Stimulated activated naive CD8-positive, alpha-beta T cell treated with anti-CD3 and anti-CD28 coated beads, Interleukin-15, amount 100 ng/mL, for 72 hours (primary cell): ENCODE data around the gene MAPK10.

Experiments
- ATAC-seq: fragments of 150-1000 bp; cut with Tn5 transposase; 2 replicates; pipeline ENCODE4 v1.10.0; 2021; ENCODE audit warnings: mild to moderate bottlenecking, moderate library complexity
- DNase-seq, 2 donors: peaks; one replicate each; pipeline ENCODE4 v3.0.0; 2021 to 2022
- H3K27ac Mint-ChIP-seq, 2 donors: one replicate each; pipeline ENCODE4 v1.8.0; 2022; ENCODE audit warnings: mild to moderate bottlenecking in 2 of 2, mixed read lengths in 2 of 2, moderate library complexity in 2 of 2
- H3K27me3 Mint-ChIP-seq: one replicate; pipeline ENCODE4 v1.8.0; 2022; ENCODE audit warnings: mixed read lengths
- H3K4me1 Mint-ChIP-seq: one replicate; pipeline ENCODE4 v1.8.0; 2022; ENCODE audit warnings: mild to moderate bottlenecking, mixed read lengths
- H3K4me3 Mint-ChIP-seq, 2 donors: one replicate each; pipeline ENCODE4 v1.8.0; 2022; ENCODE audit warnings: mild to moderate bottlenecking in 2 of 2, mixed read lengths in 2 of 2, moderate library complexity in 1 of 2
- H3K9me3 Mint-ChIP-seq, 2 donors: one replicate each; pipeline ENCODE4 v1.8.0; 2022; ENCODE audit warnings: mixed read lengths in 2 of 2

Gene MAPK10

GRCh38 chr4:86131456-86131855, 228.4 kb downstream of the MAPK10 start:
- ATAC-seq: no peak
- H3K9me3 Mint-ChIP-seq: peaks cover 0 to 4% of the 10 kb centered on the region in 2 donors
- no peaks in the 10 kb centered on the region for H3K4me1 Mint-ChIP-seq

GRCh38 chr4:86130160-86130933, 229.5 kb downstream of the MAPK10 start:
- Mint-ChIP-seq H3K27ac (no peak overlapping the region), H3K4me3 (no peak overlapping the region), H3K4me1 (no peaks in the 10 kb centered on the region), H3K27me3 (no peaks in the 10 kb centered on the region), H3K9me3 (peaks cover 0 to 4% of the 10 kb centered on the region in 2 donors)
- no peak for DNase-seq
- no peak for ATAC-seq

More at GRCh38 chr4:86131456-86131855, 228.4 kb downstream of the MAPK10 start:
- Mint-ChIP-seq H3K4me3 (no peak overlapping the region), H3K27ac (no peak overlapping the region), H3K27me3 (no peaks in the 10 kb centered on the region)
- no peak for DNase-seq

- no peak for DNase-seq
- Mint-ChIP-seq H3K27ac (no peak overlapping the region), H3K4me3 (no peak overlapping the region)
These were observed 230.3 kb downstream of the MAPK10 start for GRCh38 chr4:86129546-86129945.

GRCh38 chr4:86122404-86122803, 237.4 kb downstream of the MAPK10 start:
- H3K4me1 Mint-ChIP-seq: no peaks in the 10 kb centered on the region
- ATAC-seq: no peak
- no peak overlapping the region for H3K27ac Mint-ChIP-seq
- H3K9me3 Mint-ChIP-seq: peaks cover 4 to 7% of the 10 kb centered on the region in 2 donors
- no peak for DNase-seq
- H3K27me3 Mint-ChIP-seq: no peaks in the 10 kb centered on the region
- H3K4me3 Mint-ChIP-seq: no peak overlapping the region

More at GRCh38 chr4:86129546-86129945, 230.3 kb downstream of the MAPK10 start:
- H3K4me1 Mint-ChIP-seq: no peaks in the 10 kb centered on the region
- ATAC-seq: no peak
- peaks cover 0 to 4% of the 10 kb centered on the region in 2 donors for H3K9me3 Mint-ChIP-seq
- no peaks in the 10 kb centered on the region for H3K27me3 Mint-ChIP-seq

GRCh38 chr4:86118711-86119110, 241.1 kb downstream of the MAPK10 start:
- no peaks in the 10 kb centered on the region for H3K4me1 Mint-ChIP-seq
- H3K27me3 Mint-ChIP-seq: no peaks in the 10 kb centered on the region
- DNase-seq (no peak), ATAC-seq (no peak)
- H3K9me3 Mint-ChIP-seq: peaks cover 0 to 12% of the 10 kb centered on the region in 2 donors
- H3K4me3 Mint-ChIP-seq: no peak overlapping the region
- no peak overlapping the region for H3K27ac Mint-ChIP-seq

GRCh38 chr4:86117705-86118302, 242.0 kb downstream of the MAPK10 start:
- H3K27me3 Mint-ChIP-seq: no peaks in the 10 kb centered on the region
- ATAC-seq (no peak), DNase-seq (no peak)
- H3K4me1 Mint-ChIP-seq: no peaks in the 10 kb centered on the region
- H3K27ac Mint-ChIP-seq: no peak overlapping the region
- H3K9me3 Mint-ChIP-seq: peaks cover 3 to 21% of the 10 kb centered on the region in 2 donors
- no peak overlapping the region for H3K4me3 Mint-ChIP-seq

GRCh38 chr4:86114563-86114962, 245.3 kb downstream of the MAPK10 start:
- no peak for DNase-seq
- H3K4me1 Mint-ChIP-seq: no peaks in the 10 kb centered on the region
- H3K27me3 Mint-ChIP-seq: no peaks in the 10 kb centered on the region
- H3K27ac Mint-ChIP-seq: no peak overlapping the region
- no peak for ATAC-seq
- H3K4me3 Mint-ChIP-seq: no peak overlapping the region
- peaks cover 12 to 39% of the 10 kb centered on the region in 2 donors for H3K9me3 Mint-ChIP-seq

- ATAC-seq: no peak
- no peak for DNase-seq
- Mint-ChIP-seq H3K27me3 (no peaks in the 10 kb centered on the region), H3K4me1 (no peaks in the 10 kb centered on the region), H3K9me3 (peaks cover 12 to 36% of the 10 kb centered on the region in 2 donors), H3K4me3 (no peak overlapping the region), H3K27ac (no peak overlapping the region)
These were observed 251.0 kb downstream of the MAPK10 start for GRCh38 chr4:86108834-86109233.

- DNase-seq (no peak), ATAC-seq (no peak)
- H3K27me3 Mint-ChIP-seq: no peaks in the 10 kb centered on the region
- H3K9me3 Mint-ChIP-seq: peaks cover 12 to 29% of the 10 kb centered on the region in 2 donors
- no peak overlapping the region for H3K27ac Mint-ChIP-seq
- no peaks in the 10 kb centered on the region for H3K4me1 Mint-ChIP-seq
- H3K4me3 Mint-ChIP-seq: no peak overlapping the region
These were observed 251.7 kb downstream of the MAPK10 start for GRCh38 chr4:86108137-86108536.

- no peak for DNase-seq
- Mint-ChIP-seq H3K9me3 (peaks cover 4 to 18% of the 10 kb centered on the region in 2 donors), H3K4me1 (no peaks in the 10 kb centered on the region), H3K27me3 (no peaks in the 10 kb centered on the region), H3K27ac (no peak overlapping the region), H3K4me3 (no peak overlapping the region)
- ATAC-seq: no peak
These were observed 252.7 kb downstream of the MAPK10 start for GRCh38 chr4:86107112-86107511.

GRCh38 chr4:86106475-86106874, 253.4 kb downstream of the MAPK10 start:
- H3K4me3 Mint-ChIP-seq: no peak overlapping the region
- no peaks in the 10 kb centered on the region for H3K27me3 Mint-ChIP-seq
- DNase-seq: no peak
- ATAC-seq: no peak
- peaks cover 3 to 12% of the 10 kb centered on the region in 2 donors for H3K9me3 Mint-ChIP-seq
- H3K4me1 Mint-ChIP-seq: no peaks in the 10 kb centered on the region
- H3K27ac Mint-ChIP-seq: no peak overlapping the region

GRCh38 chr4:86101841-86102240, 258.0 kb downstream of the MAPK10 start:
- DNase-seq (no peak), ATAC-seq (no peak)
- Mint-ChIP-seq H3K27me3 (no peaks in the 10 kb centered on the region), H3K27ac (no peak overlapping the region), H3K4me1 (no peaks in the 10 kb centered on the region), H3K4me3 (no peak overlapping the region), H3K9me3 (no peaks in the 10 kb centered on the region)

- Mint-ChIP-seq H3K27ac (no peak overlapping the region), H3K4me1 (no peaks in the 10 kb centered on the region), H3K9me3 (no peaks in the 10 kb centered on the region), H3K4me3 (no peak overlapping the region), H3K27me3 (no peaks in the 10 kb centered on the region)
- no peak for ATAC-seq
- DNase-seq: no peak
These were observed 258.4 kb downstream of the MAPK10 start for GRCh38 chr4:86101410-86101809.

GRCh38 chr4:86100539-86101215, 259.2 kb downstream of the MAPK10 start:
- H3K4me1 Mint-ChIP-seq: no peaks in the 10 kb centered on the region
- no peaks in the 10 kb centered on the region for H3K9me3 Mint-ChIP-seq
- ATAC-seq (no peak), DNase-seq (no peak)
- H3K27ac Mint-ChIP-seq: no peak overlapping the region
- H3K27me3 Mint-ChIP-seq: no peaks in the 10 kb centered on the region
- H3K4me3 Mint-ChIP-seq: no peak overlapping the region

GRCh38 chr4:86099348-86099747, 260.5 kb downstream of the MAPK10 start:
- H3K27ac Mint-ChIP-seq: no peak overlapping the region
- H3K4me1 Mint-ChIP-seq: no peaks in the 10 kb centered on the region
- H3K4me3 Mint-ChIP-seq: no peak overlapping the region
- no peak for DNase-seq
- no peak for ATAC-seq
- H3K27me3 Mint-ChIP-seq: no peaks in the 10 kb centered on the region
- no peaks in the 10 kb centered on the region for H3K9me3 Mint-ChIP-seq

GRCh38 chr4:86098691-86099090, 261.2 kb downstream of the MAPK10 start:
- Mint-ChIP-seq H3K27ac (no peak overlapping the region), H3K4me3 (no peak overlapping the region), H3K27me3 (no peaks in the 10 kb centered on the region), H3K4me1 (no peaks in the 10 kb centered on the region), H3K9me3 (no peaks in the 10 kb centered on the region)
- ATAC-seq (no peak), DNase-seq (no peak)
